ENCODE results near the gene SLC1A7.

Gene SLC1A7

DNA sequence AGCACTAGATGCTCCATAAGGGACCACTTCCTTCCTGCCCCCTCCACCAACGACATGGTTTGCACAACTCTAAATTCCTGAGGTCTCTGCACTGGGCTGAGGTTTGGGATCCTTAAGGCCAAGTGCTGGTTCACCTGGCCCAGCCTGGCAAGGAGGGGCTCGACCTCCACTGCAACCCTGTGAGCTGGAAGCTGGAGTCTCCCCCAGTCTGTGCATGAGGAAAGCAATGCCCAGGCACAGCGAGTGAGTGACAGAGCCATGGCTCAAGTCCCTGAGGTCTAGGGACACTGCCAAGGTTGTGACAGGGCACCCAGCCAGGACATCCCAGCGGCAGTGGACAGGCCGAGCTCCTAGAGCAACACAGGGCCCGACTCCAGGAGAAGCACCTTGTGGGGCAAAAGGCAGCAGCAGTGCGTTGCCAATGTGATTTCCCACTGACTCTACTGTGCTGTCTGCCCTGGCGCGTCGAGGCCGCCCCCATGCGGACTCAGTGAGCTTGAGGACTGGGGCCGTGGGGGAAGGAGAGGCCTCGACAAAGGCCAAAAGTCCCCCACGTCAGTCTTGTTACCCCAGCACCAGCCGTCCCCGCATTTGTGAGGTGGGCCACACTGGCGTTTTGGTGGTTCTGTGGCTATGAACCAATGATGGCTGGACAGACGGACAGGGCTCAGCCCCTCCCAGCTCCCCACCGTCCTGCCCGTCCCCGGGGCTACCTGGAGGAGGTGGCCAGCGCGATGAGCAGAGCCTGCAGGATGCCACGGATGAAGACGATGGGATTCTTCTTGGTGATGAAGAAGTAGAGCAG lies 50.4 kb downstream of the SLC1A7 start:
- no peak for DNase-seq (ENCODE audit: low read depth in 2 of 2)

DNA sequence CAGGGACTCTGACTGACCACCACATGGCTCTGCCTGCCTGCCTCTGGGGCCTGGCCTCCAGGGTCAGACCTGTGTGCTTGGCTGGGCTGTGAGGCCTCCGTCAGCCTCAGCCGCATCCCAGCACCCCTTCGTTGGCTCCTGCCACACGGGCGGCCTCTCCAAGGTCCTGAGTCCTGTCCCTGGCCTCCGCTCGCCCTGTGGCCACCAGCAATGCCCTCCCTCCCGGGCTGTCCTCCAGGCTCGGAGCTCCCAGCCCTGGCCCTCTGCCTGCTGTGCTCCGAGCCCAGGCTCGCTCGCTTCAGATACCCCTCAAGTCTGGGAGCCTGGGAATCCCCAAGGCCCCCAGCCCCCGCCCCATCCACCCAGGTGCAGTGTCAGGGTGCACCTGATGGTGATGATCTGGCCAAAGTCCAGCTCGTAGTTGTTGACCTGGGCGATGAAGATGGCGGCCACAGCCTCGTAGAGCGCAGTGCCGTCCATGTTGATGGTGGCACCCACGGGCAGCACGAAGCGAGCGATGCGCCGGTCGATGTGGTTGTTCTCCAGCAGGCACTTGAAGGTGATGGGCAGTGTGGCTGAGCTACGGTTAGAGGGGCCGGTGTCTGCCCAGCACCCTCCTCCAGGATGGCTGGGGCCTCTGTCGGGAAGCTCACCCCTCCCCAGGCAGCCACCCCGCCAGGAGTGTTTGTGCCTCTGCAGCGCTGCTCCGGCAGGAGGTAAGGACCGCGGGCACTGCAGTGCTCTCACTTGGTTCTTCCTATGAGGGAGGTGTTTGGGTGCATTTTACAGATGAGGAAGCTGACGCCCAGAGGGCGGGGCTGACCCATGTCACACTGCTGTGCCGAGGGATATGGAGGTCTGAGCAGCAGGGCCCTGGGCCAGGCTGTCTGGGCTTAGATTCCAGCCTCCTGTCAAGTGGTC lies 52.0 kb downstream of the SLC1A7 start:
- DNase-seq (ENCODE audit: low read depth in 2 of 2) = no peak

DNA sequence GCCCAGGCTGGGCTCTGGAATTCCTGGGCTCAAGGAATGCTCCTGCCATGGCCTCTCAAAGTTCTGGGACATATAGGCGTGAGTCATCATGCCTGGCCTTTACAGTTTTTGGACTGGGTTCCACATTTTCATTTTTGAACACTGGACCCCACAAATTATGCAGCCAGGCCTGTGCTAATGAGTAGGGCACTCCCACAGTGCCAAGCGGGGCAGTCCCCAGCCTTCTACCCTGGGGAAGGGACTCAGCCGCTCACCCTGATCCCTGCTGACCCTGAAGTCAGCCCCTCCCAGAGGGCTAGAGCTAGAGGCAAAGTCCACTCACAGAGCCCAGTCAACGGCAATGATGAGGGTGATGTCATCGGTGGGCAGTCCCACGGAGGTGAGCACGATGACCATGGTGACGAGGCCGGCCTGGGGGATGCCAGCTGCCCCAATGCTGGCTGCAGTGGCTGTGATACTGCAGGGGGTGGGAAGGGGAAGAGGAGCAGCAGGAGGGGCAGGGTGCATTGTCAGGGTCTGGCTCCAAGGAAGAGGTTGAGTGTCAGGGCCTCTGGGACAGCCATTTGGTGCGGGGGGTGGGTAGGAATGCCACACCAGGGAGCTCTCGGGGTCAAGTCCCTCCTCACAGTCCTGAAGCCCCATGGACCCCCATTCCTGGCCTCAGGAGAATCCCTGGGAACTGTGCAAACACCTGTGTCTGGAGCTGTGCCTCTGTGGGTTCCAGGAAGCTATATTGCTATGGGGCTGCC lies 52.8 kb downstream of the SLC1A7 start:
- no peak for DNase-seq (ENCODE audit: low read depth in 2 of 2)

DNA sequence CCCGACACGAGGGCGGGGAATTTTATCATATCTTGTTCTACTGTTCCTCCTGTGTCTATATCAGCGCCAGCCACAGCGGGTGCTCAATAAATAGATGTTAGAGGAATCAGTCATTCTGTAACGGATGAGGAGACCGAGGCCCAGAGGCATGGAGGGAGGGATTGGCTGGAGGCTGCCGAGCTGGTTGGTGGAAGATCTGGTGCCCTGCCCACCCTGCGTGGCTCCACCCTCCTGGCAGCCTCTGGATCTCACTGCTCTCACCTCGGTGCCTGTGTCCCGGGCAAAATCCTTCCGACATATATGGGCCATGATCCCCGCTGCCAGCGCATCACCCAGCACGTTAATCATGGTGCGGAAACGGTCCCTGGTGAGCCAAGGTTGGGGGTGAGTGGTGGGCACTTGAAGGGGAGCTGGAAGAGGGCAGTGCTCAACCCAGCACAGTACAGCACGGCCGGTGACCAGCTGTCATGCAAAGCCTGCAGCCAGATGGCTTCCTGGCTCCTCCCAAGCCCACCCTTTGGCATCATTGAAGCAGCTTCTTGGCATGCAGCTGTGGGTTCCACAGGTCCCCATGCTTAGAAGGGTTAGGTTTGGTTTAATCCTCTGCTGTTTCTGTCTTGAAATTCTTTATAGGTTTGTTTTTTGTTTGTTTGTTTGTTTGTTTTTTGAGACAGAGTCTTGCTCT lies 53.7 kb downstream of the SLC1A7 start:
- DNase-seq (ENCODE audit: low read depth in 2 of 2) = no peak

DNA sequence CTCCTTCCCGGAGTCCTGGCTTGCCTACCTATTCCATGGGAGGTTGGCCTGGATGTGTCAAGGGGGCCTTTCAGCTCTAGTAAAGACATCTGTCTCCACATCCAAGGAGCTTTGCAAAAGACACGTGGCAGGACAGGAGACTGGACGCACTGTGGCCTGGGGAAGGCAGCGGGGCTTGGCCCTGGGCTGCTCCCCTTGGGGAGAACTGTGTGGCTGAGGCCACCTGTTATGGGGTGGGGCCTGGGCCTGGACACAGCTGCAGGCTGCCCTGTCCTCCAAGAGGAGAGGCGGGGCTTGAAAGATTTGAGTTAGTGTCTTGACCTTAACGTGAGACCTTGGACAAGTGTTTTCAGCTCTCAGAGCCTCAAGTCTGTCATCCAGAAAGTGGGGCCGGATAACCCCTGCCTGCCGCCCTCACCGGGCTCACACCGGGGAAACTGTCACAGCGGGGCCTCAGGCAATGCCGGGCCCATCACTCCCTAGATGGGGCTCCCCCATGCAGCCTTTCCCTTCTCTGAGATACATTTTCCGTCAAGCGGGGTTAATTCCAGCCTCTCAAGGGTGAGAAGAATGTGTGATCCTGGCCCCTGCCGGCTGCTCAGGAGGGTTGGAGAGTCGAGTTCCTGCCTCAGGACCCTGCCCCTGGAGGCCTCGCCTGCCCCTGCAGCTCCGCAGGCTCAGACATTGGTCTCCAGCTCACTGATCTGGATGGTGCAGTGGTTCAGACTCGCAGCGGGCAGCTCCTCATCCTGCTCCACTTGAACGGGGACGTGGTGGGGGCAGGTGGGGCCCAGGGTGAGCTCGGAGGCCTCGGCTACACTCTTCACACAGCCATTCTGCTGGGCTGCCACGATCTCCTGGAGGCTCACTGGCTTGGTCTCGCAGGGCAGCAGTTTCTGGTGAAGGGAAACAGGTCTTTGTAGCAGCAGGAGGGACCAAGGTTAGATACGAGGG lies 54.8 kb downstream of the SLC1A7 start:
- DNase-seq (ENCODE audit: low read depth in 2 of 2) = no peak

DNA sequence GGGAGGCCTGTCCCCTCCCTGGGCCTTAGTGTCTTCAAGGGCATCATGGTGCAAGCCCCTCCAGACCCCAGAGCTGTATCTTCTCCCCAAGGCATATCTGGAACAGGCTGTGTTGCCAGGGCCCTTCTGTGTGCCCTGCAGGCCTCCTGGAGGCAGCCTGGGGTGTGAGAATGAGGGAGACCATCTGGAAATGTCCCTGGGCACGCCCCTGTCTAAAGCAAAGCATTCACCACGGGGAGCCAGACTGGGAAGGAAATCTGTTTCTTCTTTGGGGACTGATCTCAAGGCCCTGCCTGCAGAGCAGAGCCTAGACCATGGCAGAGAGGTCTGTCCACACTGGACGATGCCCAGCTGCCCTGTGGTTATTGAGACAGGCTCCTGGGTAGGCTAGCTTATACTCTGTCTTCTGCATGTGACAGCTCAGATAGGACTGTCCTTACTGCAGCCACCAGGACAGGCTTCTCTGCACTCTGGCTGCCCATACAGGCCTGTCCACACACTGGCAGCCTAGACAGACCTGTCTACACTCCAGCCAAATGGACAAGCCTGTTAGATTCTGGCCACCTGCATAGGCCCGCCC lies 55.9 kb downstream of the SLC1A7 start:
- DNase-seq (ENCODE audit: low read depth in 2 of 2) = no peak

DNA sequence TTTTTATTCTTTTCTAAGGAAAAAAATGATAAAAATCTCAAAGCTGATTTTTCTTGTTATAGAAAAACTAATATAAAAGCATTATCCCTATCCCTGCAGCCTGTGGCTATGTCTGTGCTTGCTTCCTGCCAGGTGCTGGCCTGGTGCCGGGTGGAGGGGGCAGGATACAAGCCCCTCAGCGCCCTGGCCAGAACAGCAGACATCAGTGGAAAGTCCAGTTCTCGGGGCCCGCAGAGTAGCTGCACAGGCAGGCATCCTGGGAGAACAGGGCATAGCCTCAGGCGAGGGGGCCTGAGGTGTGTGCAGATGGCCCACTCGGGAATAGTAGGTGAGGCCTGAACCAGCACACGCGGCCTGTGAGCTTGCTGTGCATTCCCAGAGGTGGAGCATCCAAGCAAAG lies 57.0 kb downstream of the SLC1A7 start:
- DNase-seq (ENCODE audit: low read depth in 2 of 2) = no peak

DNA sequence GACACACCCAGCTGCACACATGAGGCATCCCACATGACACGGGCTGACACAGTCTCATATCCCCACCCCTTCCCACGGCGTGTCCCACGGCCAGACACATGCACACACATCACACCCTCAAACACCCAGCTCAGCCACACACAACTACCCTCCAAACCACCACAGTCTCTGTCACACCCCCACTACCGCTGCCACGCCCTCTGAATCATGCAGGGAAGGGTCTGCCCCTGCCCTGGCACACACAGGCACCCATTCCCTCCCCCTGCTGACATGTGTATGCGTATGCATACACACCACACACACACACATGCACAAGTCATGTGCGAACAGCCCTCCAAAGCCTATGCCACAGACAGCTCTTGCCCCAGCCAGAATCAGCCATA lies 57.9 kb downstream of the SLC1A7 start:
- no peak for DNase-seq (ENCODE audit: low read depth in 2 of 2)

DNA sequence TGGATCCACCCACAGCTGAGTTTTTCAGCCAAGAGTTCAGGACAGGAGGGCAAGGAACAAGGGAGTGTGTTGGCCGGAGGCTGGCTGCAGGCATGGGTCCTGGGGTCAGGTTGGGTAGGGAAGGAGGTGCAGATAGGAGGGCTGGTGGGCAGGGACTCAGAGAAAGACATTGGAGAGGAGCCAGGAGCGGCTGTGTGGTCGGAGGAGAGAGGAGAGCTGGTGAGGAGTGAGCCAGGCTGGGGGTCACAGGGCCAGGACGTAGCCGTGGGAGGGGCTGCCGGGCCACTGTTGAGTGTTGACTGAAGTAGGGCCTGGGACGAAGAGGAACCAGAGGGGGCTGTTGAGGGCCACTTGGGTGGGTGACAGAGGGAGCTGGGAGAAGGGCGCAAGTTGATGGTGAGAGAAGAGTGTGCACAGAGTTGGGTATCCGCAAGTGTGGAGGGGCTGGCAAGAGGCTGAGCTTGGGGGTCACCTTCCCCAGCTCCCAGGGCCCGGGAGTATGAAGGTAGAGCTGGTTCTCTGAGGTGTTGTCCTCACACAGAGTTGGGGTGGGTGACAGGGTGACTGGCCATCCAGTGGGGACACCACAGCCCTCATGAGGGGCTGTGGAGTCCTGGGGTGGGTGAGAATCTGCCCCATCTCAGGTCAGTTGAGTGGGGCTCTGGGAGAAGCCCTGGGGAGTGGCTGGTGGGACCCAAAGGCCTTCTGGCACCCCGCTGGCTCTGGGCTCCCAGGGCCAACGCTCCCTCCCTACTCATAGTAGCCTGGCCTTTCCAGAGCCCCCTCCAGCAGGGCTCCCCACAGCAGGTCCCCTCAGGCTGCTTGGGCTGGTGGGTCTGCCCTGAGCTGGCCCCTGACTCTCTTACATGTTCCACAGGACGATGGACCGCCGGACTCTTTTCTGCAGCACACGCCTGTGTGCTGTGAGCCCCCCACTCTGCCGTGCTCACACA lies 58.5 kb downstream of the SLC1A7 start:
- no peak for DNase-seq (ENCODE audit: low read depth in 2 of 2)

DNA sequence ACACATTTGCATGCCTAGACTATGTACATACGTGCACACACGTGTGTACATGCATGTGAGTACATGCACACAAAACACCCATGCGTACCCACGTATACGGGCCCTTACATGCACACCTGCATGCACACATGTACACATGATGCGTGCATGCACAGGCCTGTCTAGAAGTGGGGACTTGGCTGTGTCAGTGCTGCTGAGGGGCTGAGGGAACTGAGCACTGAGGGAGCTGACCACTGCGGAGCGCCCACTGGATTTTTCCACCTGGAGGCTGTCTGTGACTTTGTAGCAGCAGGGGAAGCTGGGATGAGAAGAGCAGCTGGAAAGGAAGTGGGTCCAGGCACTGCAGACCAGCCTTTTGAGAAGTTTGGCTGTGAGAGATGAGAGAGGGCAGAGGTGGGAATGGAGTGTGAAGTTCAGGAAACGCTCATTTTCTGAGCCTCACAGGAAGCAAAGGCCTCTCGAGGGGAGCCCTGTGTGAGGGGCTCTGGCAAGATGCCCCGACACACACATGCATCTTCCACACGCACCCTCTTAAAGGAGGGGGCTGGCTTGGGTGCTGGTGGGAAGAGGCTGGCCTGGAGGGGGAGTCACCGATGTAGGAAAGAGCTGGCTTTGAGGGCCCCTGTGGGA lies 59.5 kb downstream of the SLC1A7 start:
- no peak for DNase-seq (ENCODE audit: low read depth in 2 of 2)

DNA sequence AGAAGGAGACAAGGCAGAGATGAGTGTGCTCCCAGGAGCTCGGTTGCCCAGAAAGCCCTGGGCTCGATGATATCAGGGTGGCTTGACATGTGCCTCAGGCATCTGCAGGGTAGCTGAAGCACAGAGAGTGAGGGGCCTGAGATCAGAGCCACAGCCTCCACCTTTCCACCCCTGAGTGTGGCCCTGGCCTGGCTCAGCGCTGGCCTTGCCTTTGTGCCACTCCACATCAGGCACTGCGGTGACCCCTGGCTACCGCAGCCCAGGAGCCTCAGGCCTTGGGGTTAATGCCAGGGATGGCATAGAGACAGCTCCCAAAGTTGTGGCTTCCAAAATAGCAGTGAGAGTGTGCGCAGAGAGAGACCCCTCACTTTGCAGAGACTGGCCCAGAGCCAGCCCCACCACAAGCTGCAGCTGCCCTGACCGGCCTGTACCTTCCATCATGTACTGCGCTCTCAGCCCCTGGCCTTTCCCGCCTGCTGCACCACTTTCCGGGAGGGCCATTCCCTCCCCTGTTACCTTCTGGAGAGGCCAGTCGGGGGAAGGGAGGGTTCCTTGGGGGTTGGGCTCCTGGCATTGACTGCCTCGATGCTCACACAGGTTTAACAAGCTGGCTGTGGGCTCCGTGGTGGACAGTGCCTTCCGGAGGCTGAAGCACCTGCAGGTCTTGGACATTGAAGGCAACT lies 60.9 kb downstream of the SLC1A7 start:
- DNase-seq (ENCODE audit: low read depth in 2 of 2) = no peak

DNA sequence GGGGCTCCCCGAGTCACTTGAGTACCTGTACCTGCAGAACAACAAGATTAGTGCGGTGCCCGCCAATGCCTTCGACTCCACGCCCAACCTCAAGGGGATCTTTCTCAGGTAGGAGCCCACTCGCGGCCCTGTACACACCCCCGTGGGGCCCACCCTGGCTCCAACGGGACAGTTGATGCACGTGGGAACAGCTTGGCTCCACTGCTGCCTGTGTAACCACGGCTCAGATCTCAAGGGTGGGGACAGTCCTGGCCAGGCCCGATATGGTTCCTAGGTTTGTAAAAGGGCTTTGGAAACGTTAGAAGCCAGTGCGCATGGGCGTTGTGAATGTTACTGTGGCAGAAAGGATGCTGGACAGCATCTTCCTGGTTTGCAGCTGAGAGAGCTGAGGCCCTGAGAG lies 61.7 kb downstream of the SLC1A7 start:
- DNase-seq (ENCODE audit: low read depth in 2 of 2) = no peak

DNA sequence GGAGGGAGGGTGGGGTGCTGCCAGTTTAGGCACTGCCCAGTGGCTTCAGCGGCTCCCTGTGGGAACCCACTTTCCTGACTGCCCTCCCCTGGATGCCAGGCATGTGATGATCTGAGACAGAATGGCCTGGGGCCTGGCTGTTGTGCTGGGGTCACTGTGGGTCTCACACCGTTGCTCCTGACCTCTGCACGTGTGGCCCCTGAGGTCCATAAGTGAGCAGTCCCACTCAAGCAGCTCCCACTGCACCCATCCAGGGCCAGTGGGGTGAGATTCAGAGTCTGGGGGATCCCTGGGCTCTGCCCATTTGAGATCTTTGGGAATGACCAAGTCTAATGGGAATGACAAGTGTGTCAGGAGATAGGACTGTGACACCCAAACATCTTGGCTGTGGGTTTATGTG lies 62.4 kb downstream of the SLC1A7 start:
- no peak for DNase-seq (ENCODE audit: low read depth in 2 of 2)

DNA sequence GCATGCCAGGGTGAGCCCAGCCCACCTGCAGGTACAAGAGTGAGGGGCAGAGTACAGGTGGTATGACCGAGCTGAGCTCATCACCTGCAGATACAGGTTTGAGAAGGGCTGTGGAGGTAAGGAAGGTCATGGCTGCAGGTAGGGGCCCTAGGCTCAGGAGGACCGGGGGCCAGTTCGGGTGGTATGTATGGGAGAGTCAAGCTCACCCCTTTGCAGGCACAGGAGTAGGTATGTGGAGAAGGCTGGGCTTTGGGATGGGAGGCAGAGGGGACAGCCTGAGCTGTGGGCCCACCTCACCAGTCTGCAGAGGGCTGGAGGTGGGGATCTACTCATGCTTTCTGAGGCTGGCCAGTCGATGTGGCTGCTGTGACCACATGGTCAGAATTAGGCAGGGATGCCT lies 63.2 kb downstream of the SLC1A7 start:
- no peak for DNase-seq (ENCODE audit: low read depth in 2 of 2)

DNA sequence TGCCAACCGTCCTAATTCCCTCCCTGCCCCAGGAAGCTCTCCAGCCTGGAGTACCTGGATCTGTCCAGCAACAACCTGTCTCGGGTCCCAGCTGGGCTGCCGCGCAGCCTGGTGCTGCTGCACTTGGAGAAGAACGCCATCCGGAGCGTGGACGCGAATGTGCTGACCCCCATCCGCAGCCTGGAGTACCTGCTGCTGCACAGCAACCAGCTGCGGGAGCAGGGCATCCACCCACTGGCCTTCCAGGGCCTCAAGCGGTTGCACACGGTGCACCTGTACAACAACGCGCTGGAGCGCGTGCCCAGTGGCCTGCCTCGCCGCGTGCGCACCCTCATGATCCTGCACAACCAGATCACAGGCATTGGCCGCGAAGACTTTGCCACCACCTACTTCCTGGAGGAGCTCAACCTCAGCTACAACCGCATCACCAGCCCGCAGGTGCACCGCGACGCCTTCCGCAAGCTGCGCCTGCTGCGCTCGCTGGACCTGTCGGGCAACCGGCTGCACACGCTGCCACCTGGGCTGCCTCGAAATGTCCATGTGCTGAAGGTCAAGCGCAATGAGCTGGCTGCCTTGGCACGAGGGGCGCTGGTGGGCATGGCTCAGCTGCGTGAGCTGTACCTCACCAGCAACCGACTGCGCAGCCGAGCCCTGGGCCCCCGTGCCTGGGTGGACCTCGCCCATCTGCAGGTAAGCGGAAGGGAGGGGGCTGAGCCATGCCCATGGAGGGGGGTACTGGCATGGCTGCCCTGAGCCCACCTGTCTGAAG lies 63.9 kb downstream of the SLC1A7 start:
- DNase-seq (ENCODE audit: low read depth in 2 of 2) = no peak

DNA sequence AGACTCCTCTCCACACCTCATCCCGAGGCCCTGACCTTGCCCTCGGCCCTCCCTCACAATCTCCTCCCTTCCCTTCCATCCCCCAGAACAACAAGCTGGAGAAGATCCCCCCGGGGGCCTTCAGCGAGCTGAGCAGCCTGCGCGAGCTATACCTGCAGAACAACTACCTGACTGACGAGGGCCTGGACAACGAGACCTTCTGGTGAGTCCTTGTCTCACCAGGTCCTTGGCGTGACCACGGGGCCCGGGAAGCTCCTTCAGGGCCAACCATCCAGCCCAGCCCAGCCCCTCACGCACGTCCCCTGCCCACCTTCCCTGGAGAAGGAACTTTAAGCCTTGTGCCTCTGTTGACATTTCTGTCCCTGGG lies 64.9 kb downstream of the SLC1A7 start:
- DNase-seq (ENCODE audit: low read depth in 2 of 2) = no peak
